ENCODE results near the gene IFT80. TPM values are rescaled to one million over a fixed set of nuclear protein-coding genes. Genes with fewer than 3 reads are reported as not detected.

IFT80 gene
- total and polyA plus RNA-seq, 2 experiments from 2014 or later: 13.5 to 43.3 TPM

DNA sequence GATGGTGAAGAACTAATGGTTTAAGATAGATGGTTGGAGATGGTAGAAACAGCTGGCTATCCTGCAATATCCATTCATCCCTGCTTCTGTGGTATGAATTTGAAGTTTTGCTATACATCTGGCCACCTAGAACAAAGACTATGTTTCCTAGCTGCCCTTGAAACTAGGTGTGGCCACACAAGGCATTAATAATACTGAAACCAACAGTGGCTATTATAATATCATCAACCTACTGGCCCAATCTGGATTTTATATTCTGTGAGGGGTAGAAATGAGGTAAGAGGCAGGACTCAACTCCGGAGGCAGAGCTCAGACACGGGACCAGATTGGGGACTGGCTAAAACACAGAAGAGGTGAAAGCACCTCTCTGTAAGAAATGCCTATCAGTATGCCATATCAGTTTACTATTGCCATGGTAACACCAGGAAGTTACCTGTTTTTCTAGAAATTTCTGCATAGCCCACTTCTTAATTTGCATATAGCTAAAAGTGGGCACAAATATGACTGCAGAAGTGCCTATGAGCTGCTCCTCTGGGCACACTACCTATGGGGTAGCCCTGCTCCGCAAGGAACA lies 8.4 kb downstream of the IFT80 start:
- Histone ChIP-seq H3K4me2 (no peak overlapping the region), H3K4me1 (ENCODE audit: insufficient read depth) (no peaks in the 10 kb centered on the region), H3K4me3 (no peak overlapping the region), H3K27ac (no peak overlapping the region), H2AFZ (no peak overlapping the region), H3K79me2 (peaks cover 33% of the 10 kb centered on the region), H3K36me3 (replicated peaks; ENCODE audit: insufficient read depth, low read depth) (no peaks in the 10 kb centered on the region), H3K9me3 (ENCODE audit: low read depth) (no peaks in the 10 kb centered on the region), H3K9me2 (replicated peaks; ENCODE audit: insufficient read depth) (no peaks in the 10 kb centered on the region), H4K20me1 (ENCODE audit: insufficient read depth, poor library complexity, severe bottlenecking) (no peaks in the 10 kb centered on the region), H3K27me3 (no peaks in the 10 kb centered on the region)
- WGBS (ENCODE audit: low lambda C conversion rate, missing lambda C conversion rate): 89% methylated on average over 3 of the region's 3 CpGs
- TF ChIP-seq EZH2phosphoT487 (IDR thresholded peaks at IDR 0.05; ENCODE audit: low read depth, severe bottlenecking, unreplicated experiment) (no peak), EZH2 (IDR thresholded peaks at IDR 0.05; ENCODE audit: borderline replicate concordance) (no peak)
- TF ChIP-seq, protein P1, sequence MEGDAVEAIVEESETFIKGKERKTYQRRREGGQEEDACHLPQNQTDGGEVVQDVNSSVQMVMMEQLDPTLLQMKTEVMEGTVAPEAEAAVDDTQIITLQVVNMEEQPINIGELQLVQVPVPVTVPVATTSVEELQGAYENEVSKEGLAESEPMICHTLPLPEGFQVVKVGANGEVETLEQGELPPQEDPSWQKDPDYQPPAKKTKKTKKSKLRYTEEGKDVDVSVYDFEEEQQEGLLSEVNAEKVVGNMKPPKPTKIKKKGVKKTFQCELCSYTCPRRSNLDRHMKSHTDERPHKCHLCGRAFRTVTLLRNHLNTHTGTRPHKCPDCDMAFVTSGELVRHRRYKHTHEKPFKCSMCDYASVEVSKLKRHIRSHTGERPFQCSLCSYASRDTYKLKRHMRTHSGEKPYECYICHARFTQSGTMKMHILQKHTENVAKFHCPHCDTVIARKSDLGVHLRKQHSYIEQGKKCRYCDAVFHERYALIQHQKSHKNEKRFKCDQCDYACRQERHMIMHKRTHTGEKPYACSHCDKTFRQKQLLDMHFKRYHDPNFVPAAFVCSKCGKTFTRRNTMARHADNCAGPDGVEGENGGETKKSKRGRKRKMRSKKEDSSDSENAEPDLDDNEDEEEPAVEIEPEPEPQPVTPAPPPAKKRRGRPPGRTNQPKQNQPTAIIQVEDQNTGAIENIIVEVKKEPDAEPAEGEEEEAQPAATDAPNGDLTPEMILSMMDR (IDR thresholded peaks at IDR 0.05; ENCODE audit: poor library complexity): no peak
- no peak for DNase-seq (ENCODE audit: low spot score)

DNA sequence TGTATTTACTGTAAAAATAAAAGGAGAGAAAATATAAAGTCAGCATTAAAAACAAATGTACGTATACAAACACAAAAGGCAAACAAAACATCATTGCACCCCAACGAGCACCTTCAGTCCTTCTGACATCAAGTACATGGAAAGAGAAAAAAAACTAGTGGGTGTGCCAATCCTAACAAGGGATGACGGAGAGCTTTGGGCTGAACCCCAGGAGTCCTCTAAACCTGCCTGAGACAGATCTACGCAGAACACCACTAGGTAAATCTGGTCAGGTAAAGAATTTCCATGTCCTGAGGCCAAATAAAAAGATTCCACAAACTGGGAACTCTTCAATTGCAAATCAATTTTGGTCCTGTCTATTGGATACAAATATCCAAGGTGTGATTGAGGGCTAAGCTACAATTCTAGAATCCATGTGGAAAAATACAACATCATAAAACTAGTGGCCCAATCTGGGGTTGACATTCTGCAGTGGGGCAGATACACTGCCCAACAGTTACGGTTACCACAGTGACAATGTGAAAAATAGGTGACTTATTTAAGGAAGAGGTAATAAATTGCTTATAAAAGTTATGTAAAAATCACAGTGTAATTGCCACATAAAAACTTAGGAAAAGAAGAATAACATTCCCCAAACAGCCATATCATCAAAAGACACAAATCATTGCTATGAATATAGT lies 14.2 kb downstream of the IFT80 start:
- 79% methylated on average over 5 of the region's 5 CpGs for WGBS (ENCODE audit: low lambda C conversion rate, missing lambda C conversion rate)
- Histone ChIP-seq H3K4me3 (no peak overlapping the region), H3K9me2 (replicated peaks; ENCODE audit: insufficient read depth) (no peaks in the 10 kb centered on the region), H3K27ac (no peak overlapping the region), H3K4me1 (ENCODE audit: insufficient read depth) (no peaks in the 10 kb centered on the region), H3K27me3 (no peaks in the 10 kb centered on the region), H2AFZ (no peak overlapping the region), H3K9me3 (ENCODE audit: low read depth) (no peaks in the 10 kb centered on the region), H3K4me2 (no peak overlapping the region), H3K36me3 (replicated peaks; ENCODE audit: insufficient read depth, low read depth) (no peaks in the 10 kb centered on the region), H4K20me1 (ENCODE audit: insufficient read depth, poor library complexity, severe bottlenecking) (no peaks in the 10 kb centered on the region), H3K79me2 (peaks cover 17% of the 10 kb centered on the region)
- TF ChIP-seq, protein P1 (IDR thresholded peaks at IDR 0.05; ENCODE audit: poor library complexity): no peak
- TF ChIP-seq EZH2 (IDR thresholded peaks at IDR 0.05; ENCODE audit: borderline replicate concordance) (no peak), EZH2phosphoT487 (IDR thresholded peaks at IDR 0.05; ENCODE audit: low read depth, severe bottlenecking, unreplicated experiment) (no peak)
- no peak for DNase-seq (ENCODE audit: low spot score)

DNA sequence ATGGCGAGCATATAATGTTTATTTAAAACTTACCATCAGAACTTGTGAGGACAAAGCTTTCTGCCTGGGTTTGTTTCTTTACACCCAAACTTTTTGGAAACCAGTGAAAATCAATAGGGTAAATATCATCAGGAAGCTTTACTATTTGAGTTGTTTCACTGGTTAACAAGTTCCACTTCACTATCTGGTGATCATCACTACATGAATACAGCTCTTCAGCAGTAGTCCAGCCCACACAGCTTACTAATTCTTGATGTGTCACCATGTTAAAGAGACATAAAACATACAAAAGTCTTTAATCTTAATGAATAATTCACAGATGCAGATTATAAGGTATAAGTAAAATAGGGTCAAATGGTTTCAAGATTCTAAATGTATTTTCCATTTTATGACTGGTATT lies 17.6 kb downstream of the IFT80 start:
- no peak for TF ChIP-seq EZH2phosphoT487 (IDR thresholded peaks at IDR 0.05; ENCODE audit: low read depth, severe bottlenecking, unreplicated experiment)
- TF ChIP-seq, protein P1 (IDR thresholded peaks at IDR 0.05; ENCODE audit: poor library complexity): no peak
- TF ChIP-seq EZH2 (IDR thresholded peaks at IDR 0.05; ENCODE audit: borderline replicate concordance): no peak
- no peaks in the 10 kb centered on the region for H3K36me3 ChIP-seq (replicated peaks; ENCODE audit: insufficient read depth, low read depth)
- H3K27ac ChIP-seq: no peak overlapping the region
- H3K9me2 ChIP-seq (replicated peaks; ENCODE audit: insufficient read depth): no peaks in the 10 kb centered on the region
- no peak overlapping the region for H2AFZ ChIP-seq
- no peak overlapping the region for H3K4me3 ChIP-seq
- DNase-seq (ENCODE audit: low spot score): no peak
- peaks cover 7% of the 10 kb centered on the region for H3K79me2 ChIP-seq
- H3K27me3 ChIP-seq: no peaks in the 10 kb centered on the region
- no peaks in the 10 kb centered on the region for H3K9me3 ChIP-seq (ENCODE audit: low read depth)
- H3K4me1 ChIP-seq (ENCODE audit: insufficient read depth): peaks cover 6% of the 10 kb centered on the region
- H3K4me2 ChIP-seq: no peak overlapping the region
- 84% methylated on average over 1 of the region's 1 CpG for WGBS (ENCODE audit: low lambda C conversion rate, missing lambda C conversion rate)
- no peaks in the 10 kb centered on the region for H4K20me1 ChIP-seq (ENCODE audit: insufficient read depth, poor library complexity, severe bottlenecking)
